IPS-20b (cell line): ENCODE measurements around the gene BBS12.

Experiments used
- H3K27ac ChIP-seq: one replicate; pipeline ENCODE4 v1.5.1; 2013; ENCODE audit warnings: low read length
- H3K27me3 ChIP-seq: 2 replicates; pipeline ENCODE4 v1.6.1; 2013; ENCODE audit warnings: mild to moderate bottlenecking, low read length, inconsistent platforms; ENCODE audit not compliant: insufficient read depth
- H3K36me3 ChIP-seq: 2 replicates; pipeline ENCODE4 v1.6.1; 2013; ENCODE audit warnings: low read depth, mild to moderate bottlenecking, inconsistent platforms, low read length, moderate library complexity; ENCODE audit not compliant: insufficient read depth
- H3K4me1 ChIP-seq: 2 replicates; pipeline ENCODE4 v1.6.1; 2013; ENCODE audit warnings: mild to moderate bottlenecking, control low read depth, inconsistent platforms, low read length, moderate library complexity; ENCODE audit not compliant: insufficient read depth
- H3K4me3 ChIP-seq: 2 replicates; pipeline ENCODE4 v1.5.1; 2013; ENCODE audit warnings: mild to moderate bottlenecking, low read length, inconsistent platforms
- H3K9ac ChIP-seq: 2 replicates; pipeline ENCODE4 v1.6.1; 2013; ENCODE audit warnings: low read depth, mild to moderate bottlenecking, inconsistent platforms, low read length, moderate library complexity
- H3K9me3 ChIP-seq: 2 replicates; pipeline ENCODE4 v1.6.1; 2013; ENCODE audit warnings: mild to moderate bottlenecking, low read depth, low read length, inconsistent platforms; ENCODE audit not compliant: insufficient read depth

The BBS12 gene

DNA sequence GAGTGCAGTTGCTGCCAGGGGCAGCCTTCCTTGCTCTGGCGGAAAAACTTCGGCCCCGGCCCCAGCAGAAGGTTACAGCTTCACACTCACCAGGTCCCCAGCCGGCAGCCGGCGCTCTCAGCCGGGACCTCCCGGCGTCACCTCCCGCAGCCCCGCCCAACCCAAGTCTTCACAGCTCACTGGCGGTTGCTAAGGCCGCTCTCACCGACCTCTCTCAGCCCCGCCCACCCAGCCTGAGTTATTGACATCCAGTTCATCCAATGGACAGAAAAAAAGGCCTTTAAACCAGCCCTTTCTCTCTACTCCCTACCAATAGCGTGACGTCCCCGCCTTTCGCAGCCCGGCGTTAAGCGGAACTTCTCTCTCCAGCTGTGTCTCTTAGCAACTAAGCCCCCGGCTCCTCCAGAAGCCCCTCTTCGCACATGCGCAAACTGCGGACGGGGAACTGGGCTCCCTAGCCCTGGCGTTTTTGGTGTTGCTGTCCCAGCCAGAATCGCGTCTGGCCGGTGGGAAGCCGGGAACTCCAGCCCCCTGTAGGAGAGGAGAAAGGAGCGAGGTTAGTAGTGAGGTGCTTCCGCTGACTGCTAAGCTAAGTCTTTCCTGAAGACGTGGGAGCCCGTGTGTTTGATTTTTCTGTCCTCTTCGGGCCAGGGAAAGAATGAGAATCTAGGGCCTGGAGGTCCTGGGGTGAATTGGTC lies at the start of gene BBS12:
Gene BBS12, plus strand, starts transcription at position 376 of the 698 bp plus-strand sequence. CDS start 9,189 bp downstream, outside the sequence.
- Histone ChIP-seq H3K4me3 (peak within 1 kb of the TSS; percentile 90), H3K27ac (no peak within 1 kb of the TSS), H3K4me1 (peaks cover 2% of the 10 kb centered on the region; the same call in 1 of the 2 replicates), H3K36me3 (no peaks in the 10 kb centered on the region), H3K9me3 (0 out of 2 replicates have a peak, but pooled peaks cover 3% of the 10 kb centered on the region), H3K27me3 (no peaks in the 10 kb centered on the region), H3K9ac (peak within 1 kb of the TSS; percentile 81; the same call in 1 of the 2 replicates)

- H3K9me3 ChIP-seq, result peaks cover 6% of the 10 kb centered on the region
- no peaks in the 10 kb centered on the region for H3K36me3 ChIP-seq
- H3K27me3 ChIP-seq, result no peaks in the 10 kb centered on the region
- H3K4me1 ChIP-seq, result no peaks in the 10 kb centered on the region
- H3K9ac ChIP-seq, result no peak overlapping the region
- no peak overlapping the region for H3K27ac ChIP-seq
- H3K4me3 ChIP-seq, result no peak overlapping the region
Observed at GRCh38 chr4:122686691-122687090, 45.8 kb upstream of the BBS12 start.

GRCh38 chr4:122687531-122688061 lies 44.9 kb upstream of the BBS12 start:
- no peak overlapping the region for H3K4me3 ChIP-seq
- H3K9ac ChIP-seq, result no peak overlapping the region
- no peaks in the 10 kb centered on the region for H3K9me3 ChIP-seq
- H3K4me1 ChIP-seq, result no peaks in the 10 kb centered on the region
- no peaks in the 10 kb centered on the region for H3K27me3 ChIP-seq
- H3K36me3 ChIP-seq, result no peaks in the 10 kb centered on the region
- H3K27ac ChIP-seq, result no peak overlapping the region

DNA sequence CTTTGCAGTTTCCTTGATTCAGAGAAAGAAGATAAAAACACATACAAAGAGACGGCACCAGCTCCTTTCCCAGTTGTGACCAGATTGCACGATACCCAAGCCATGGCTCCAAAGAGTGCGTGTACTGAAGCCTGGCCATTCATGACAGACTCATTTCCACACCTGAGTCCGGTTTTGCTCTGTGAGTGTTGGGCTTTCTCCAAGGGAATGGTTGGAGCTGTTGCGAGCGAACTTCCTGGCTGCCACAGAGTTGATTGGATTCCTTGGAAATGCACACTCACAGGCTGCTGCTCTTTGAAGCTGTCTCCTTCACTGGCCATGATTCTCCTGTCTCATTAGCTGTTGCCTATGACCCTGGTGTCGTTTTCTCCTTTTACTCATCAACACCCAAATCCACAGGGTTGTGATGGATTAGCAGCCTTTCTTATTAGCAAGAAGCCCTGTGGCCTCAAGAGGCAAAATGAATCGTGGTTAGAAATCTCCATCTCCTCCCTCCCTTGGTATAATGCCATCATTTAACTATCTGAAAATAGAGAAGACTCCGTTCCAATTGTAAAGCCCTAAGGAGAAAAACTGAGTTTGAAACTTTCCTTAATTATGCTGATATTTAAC lies 43.9 kb upstream of the BBS12 start:
- Histone ChIP-seq H3K27ac (no peak overlapping the region), H3K4me3 (no peak overlapping the region), H3K9me3 (no peaks in the 10 kb centered on the region), H3K9ac (no peak overlapping the region), H3K4me1 (no peaks in the 10 kb centered on the region), H3K36me3 (no peaks in the 10 kb centered on the region), H3K27me3 (no peaks in the 10 kb centered on the region)

DNA sequence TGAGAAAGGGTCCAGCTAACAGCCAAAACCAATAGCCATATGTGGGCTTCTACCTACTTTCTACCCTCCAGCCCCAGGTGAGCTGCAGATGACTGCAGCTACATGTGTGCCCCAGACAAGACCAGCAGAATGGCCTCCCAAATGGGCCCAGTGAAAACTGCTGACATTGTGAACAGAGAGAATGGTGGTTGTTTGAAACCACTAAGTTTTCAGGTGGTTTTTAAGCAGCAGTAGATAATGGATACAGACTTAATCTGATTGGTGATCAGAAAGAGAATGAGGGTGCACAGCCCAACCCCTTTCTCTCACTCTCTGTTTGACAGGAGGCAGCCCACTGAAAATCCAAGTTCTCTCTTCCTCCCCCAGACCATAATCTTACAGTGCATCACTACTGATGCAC lies 42.5 kb upstream of the BBS12 start:
- Histone ChIP-seq H3K27me3 (no peaks in the 10 kb centered on the region), H3K4me1 (no peaks in the 10 kb centered on the region), H3K4me3 (no peak overlapping the region), H3K36me3 (no peaks in the 10 kb centered on the region), H3K27ac (no peak overlapping the region), H3K9me3 (no peaks in the 10 kb centered on the region), H3K9ac (no peak overlapping the region)

DNA sequence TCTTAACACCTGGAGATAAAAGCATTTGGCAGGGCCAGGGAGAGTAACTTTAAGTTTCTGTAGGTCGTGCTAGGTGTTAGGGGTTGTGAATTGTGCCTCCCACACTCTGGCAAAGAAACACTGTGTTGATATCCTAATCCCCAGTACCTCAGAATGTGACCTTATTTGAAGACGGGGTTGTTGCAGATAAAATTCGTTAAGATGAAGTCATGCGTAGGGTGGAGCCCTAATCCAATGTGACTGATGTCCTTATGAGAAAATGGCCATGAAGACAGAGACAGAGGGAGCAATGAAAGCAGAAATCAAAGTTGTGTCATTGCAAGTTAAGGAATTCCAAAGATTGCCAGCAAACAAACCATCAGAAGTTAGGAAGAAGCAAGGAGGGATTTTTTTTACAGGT lies 40.5 kb upstream of the BBS12 start:
- no peaks in the 10 kb centered on the region for H3K9me3 ChIP-seq
- H3K27me3 ChIP-seq, result no peaks in the 10 kb centered on the region
- no peaks in the 10 kb centered on the region for H3K36me3 ChIP-seq
- no peak overlapping the region for H3K9ac ChIP-seq
- H3K4me3 ChIP-seq, result no peak overlapping the region
- no peak overlapping the region for H3K27ac ChIP-seq
- no peaks in the 10 kb centered on the region for H3K4me1 ChIP-seq

- H3K4me3 ChIP-seq, result no peak overlapping the region
- H3K27me3 ChIP-seq, result no peaks in the 10 kb centered on the region
- no peak overlapping the region for H3K9ac ChIP-seq
- no peaks in the 10 kb centered on the region for H3K4me1 ChIP-seq
- H3K36me3 ChIP-seq, result no peaks in the 10 kb centered on the region
- no peak overlapping the region for H3K27ac ChIP-seq
- H3K9me3 ChIP-seq, result no peaks in the 10 kb centered on the region
Observed at GRCh38 chr4:122692641-122693520, 39.6 kb upstream of the BBS12 start.

GRCh38 chr4:122695226-122695625 lies 37.3 kb upstream of the BBS12 start:
- no peaks in the 10 kb centered on the region for H3K27me3 ChIP-seq
- no peak overlapping the region for H3K9ac ChIP-seq
- no peaks in the 10 kb centered on the region for H3K36me3 ChIP-seq
- no peaks in the 10 kb centered on the region for H3K9me3 ChIP-seq
- H3K4me3 ChIP-seq, result no peak overlapping the region
- no peaks in the 10 kb centered on the region for H3K4me1 ChIP-seq
- H3K27ac ChIP-seq, result no peak overlapping the region

GRCh38 chr4:122700178-122700725 lies 32.3 kb upstream of the BBS12 start:
- H3K27me3 ChIP-seq, result no peaks in the 10 kb centered on the region
- H3K9me3 ChIP-seq, result no peaks in the 10 kb centered on the region
- no peak overlapping the region for H3K4me3 ChIP-seq
- no peak overlapping the region for H3K9ac ChIP-seq
- H3K36me3 ChIP-seq, result no peaks in the 10 kb centered on the region
- H3K4me1 ChIP-seq, result no peaks in the 10 kb centered on the region
- H3K27ac ChIP-seq, result no peak overlapping the region

- no peak overlapping the region for H3K4me3 ChIP-seq
- no peaks in the 10 kb centered on the region for H3K4me1 ChIP-seq
- H3K27ac ChIP-seq, result no peak overlapping the region
- no peaks in the 10 kb centered on the region for H3K27me3 ChIP-seq
- H3K9ac ChIP-seq, result no peak overlapping the region
- no peaks in the 10 kb centered on the region for H3K36me3 ChIP-seq
- H3K9me3 ChIP-seq, result no peaks in the 10 kb centered on the region
Observed at GRCh38 chr4:122701061-122701460, 31.4 kb upstream of the BBS12 start.

DNA sequence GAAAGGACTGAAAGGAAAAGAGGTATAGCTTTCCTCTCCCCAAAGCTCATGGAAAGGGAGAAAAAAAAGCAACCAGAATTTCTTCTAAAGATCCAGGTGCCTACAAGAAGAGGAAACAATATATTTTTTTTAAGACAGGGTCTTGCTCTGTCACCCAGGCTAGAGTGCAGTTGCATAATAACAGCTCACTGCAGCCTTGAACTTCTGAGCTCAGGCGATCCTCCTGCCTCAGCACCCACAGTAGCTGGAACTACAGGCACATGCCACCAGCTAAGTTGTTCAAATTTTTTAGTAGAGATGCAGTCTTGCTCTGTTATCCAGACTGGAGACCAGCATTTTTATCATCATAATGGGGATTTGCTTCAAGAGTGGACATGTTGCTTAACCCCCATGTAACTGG lies 30.5 kb upstream of the BBS12 start:
- H3K36me3 ChIP-seq, result no peaks in the 10 kb centered on the region
- H3K9me3 ChIP-seq, result no peaks in the 10 kb centered on the region
- no peaks in the 10 kb centered on the region for H3K4me1 ChIP-seq
- no peak overlapping the region for H3K4me3 ChIP-seq
- H3K27me3 ChIP-seq, result no peaks in the 10 kb centered on the region
- no peak overlapping the region for H3K9ac ChIP-seq
- no peak overlapping the region for H3K27ac ChIP-seq
